Fibroblast of pulmonary artery (primary cell): ENCODE measurements around the gene TMPRSS15.

Experiments used
- DNase-seq: peaks from one replicate; pipeline ENCODE4 v3.0.0-alpha.2; 2010; ENCODE audit warnings: low read depth
- H3K4me3 ChIP-seq: replicated peaks from 2 replicates; pipeline ENCODE4 v1.5.1; 2011; ENCODE audit warnings: low read depth, mild to moderate bottlenecking, control low read depth, low read length, moderate library complexity
- CTCF ChIP-seq: IDR thresholded peaks from 2 replicates; pipeline ENCODE4 v1.5.1; 2011; ENCODE audit warnings: mild to moderate bottlenecking, control low read depth, low read length, inconsistent platforms; ENCODE audit errors: missing control alignments

Gene TMPRSS15

DNA sequence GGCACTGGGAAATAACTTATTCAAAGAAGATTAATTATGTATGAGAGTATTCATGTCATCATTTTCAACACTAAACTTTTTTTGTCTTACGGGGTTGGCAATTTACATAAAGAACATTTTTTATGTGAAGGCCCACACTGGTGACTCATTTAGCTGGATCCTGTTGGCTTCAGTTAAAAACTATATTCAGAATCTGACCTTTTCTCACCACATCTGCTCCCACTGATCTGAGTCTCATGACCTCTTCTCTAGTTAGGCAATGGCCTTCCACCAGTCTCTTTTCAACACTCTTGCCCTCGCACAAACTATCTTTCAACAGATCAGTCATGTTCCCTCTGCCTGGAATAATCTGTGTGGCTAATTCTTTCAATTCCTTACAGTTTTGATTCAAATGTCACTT, 53.4 kb downstream of the TMPRSS15 start:
- DNase-seq, result peak; percentile 7
- TF ChIP-seq CTCF, result no peak
- no peak overlapping the region for H3K4me3 ChIP-seq

DNA sequence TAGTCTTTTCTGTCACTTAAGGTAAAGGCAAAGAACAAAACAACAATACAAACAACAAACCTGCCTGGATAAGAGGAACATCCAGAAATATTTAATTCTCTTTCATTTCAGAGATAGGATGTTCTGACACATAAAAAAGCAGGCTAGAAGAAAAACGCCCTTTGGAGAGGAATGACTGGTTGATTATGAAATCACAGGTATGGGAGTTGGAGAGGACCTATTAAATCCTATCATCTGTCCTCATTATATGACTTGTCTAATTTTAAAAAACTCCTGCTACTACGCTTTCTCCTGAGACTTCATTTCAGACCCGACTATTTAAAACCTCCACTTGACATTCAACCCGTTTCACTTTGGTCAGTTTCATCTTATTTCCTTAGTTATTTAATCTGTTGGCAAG, 54.1 kb downstream of the TMPRSS15 start:
- no peak overlapping the region for H3K4me3 ChIP-seq
- no peak for DNase-seq
- TF ChIP-seq CTCF, result no peak

- TF ChIP-seq CTCF, result no peak
- no peak overlapping the region for H3K4me3 ChIP-seq
- DNase-seq, result no peak
Measured at GRCh38 chr21:18340387-18340942, 63.1 kb downstream of the TMPRSS15 start.

DNA sequence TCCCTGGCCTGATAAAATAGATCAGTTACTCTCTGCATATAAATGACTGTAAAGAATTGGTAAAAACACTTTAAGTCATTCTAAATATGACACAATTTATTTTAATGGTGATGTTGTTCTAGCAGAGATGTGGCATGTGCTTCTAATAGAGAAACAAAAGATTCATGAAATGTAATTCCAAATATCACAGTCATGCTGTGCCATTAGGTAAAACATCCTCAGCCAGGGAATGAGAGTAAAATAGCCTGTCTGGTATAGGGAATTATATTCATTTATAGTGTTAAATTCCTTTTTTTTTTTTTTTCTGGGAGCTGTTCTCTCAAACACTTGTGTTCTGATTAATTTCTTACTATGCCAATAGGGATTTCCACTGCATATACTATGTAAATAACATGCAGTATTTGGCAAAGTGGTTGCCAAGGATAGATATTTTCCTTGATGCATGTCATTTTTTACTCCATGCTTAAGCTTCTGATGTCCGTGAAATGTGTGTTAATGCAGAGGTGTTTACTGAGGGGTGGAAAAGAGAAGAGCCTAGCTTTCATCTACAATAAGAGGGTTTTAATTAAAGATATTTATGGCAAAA, 67.8 kb downstream of the TMPRSS15 start:
- no peak for TF ChIP-seq CTCF
- H3K4me3 ChIP-seq, result no peak overlapping the region
- no peak for DNase-seq

DNA sequence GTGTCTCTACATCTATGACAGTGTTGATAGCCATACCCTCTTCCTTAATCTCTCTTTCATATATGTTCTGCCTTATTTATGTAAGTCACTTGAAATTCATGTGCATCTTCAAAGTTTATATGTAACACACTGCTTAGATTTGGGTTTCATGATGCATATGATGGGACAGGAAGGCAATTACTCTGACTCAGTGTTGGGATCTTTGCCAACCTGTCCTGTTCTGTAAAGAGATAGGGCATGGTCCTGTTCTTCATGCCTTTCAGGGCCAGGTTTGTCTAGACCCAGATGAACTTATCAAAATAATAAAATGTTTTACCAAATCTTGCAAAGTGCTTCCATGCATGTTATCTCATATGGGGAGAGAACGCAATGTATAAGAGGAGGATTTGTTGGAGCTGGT, 69.5 kb downstream of the TMPRSS15 start:
- no peak for DNase-seq
- no peak overlapping the region for H3K4me3 ChIP-seq
- TF ChIP-seq CTCF, result no peak

- no peak overlapping the region for H3K4me3 ChIP-seq
- DNase-seq, result no peak
- no peak for TF ChIP-seq CTCF
Measured at GRCh38 chr21:18318156-18318555, 85.4 kb downstream of the TMPRSS15 start.

GRCh38 chr21:18298228-18298627, 105.4 kb downstream of the TMPRSS15 start:
- H3K4me3 ChIP-seq, result no peak overlapping the region
- no peak for DNase-seq
- TF ChIP-seq CTCF, result no peak
